PC-9 (cell line): ENCODE measurements around the gene INMT.

Source experiments
- CTCF ChIP-seq: fragments of 200-600 bp; sonication (generic); conservative IDR thresholded peaks from 2 replicates; pipeline ENCODE4 v1.6.1; 2017; ENCODE audit warnings: mixed run types, antibody characterized with exemption, mild to moderate bottlenecking, moderate library complexity
- EZH2 ChIP-seq: fragments of 200-600 bp; sonication (generic); IDR thresholded peaks from 2 replicates; pipeline ENCODE4 v1.8.0; 2017; ENCODE audit warnings: antibody characterized with exemption, low read depth

GRCh38 chr7:30797176-30798040, 45.5 kb downstream of the INMT start:
- TF ChIP-seq EZH2 (no peak), CTCF (no peak)
